ELR (cell line): Measurements from ENCODE around the gene LMX1A.
A peak's percentile ranks its signal among the peaks of the same experiment; 100 is the strongest.

Source experiments
- DNase-seq: peaks from one replicate; pipeline ENCODE4 v3.0.0-alpha.2; 2015; ENCODE audit warnings: low read depth

LMX1A gene

DNA sequence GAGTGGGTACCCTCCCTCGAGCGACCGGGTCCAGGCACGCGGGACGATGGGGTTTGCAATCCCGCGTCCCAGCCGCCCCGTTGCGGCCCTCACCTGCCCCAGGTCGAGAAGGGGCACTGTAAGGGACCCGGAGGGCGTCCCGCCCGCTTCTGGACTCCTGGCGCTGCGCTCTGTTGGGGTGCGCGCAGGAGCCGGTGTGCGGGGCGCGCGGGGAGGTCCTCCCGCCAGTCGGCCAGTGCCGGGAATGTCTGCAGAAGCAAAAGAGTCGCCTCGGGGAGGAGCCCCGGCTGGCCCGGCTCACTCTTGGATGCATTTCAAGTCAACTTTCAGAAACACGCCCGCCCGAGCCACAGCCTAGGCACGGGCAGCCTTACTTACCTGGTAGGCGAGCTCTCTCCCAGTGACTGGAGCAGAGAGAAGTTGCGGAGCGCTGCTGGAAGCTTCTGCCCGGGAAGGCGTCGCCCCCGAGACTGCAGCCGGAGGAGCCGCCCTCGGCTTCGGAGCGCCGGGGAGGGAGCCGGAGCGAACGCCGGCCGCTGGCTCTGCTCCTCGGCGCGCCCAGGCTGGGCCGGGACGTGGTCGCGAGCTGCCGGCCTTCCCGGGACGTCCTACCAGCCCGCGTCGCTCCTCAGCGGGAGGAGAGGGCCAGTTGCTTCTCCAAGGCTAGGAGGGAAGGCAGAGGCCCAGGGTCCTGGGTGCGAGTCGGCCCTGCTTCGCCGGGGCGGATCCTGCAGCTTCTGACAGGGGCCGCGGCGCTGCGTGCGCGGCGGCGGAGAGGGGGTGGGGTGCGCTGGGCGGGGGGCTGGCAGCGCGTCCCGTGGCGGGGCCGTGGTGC lies at the start of gene LMX1A:
LMX1A (minus strand) TSS at position 739 of the 835 bp plus-strand sequence. CDS start 1,156 bp downstream, outside the sequence.
- DNase-seq: no peak

DNA sequence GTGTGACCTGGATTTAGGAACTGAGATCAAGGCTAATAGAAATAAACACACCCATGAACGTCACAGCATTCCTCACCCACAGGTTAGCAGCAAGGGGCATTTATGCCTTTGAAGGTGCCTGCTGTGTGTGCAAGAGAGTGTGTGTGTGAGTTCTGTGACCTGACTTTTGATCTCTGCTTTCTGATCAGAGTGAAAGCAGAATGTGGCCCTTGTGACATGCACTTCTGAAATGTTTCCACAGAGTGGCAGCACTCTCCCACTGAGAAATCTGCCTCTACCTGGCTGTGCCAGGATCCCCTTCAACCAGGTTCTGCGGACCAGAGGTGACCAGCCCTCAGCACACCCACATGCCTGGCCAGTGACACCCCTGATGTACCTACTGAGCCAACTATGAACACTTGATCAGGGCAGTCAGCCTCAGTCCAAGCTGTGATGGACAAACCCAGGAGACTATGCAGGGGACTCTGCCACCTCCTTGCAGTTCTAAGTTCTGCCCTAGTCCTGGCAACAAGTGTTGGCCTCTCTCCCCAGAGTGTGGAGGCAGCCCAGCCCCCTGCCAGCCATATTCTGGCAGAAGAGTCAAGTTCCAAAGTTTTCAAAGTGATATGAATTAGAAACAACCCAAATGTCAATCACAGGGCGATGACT lies 47.4 kb upstream of the LMX1A start:
- DNase-seq: peak; percentile 41

DNA sequence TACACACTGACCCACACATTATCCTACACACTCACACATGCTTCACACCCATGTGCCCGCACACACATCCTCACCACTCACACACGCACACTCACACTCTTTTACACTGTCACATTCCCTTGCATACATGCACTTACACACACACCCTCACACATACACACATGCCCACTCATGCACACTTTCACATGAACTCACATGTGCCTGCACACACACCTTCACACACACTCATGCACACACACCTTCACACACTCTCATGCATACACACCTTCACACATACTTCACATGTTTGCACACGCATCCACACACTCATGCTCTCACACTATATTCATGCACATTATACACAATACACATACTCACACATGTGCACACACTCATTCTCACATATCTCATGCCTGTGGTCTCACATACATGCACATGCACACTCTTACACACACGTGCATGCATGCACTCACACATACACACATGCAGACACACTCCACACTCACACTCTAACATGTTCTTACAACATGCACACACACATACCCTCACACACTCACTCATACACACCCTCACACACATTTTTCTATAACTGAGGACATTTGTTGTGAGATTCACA lies 46.1 kb upstream of the LMX1A start:
- no peak for DNase-seq

DNA sequence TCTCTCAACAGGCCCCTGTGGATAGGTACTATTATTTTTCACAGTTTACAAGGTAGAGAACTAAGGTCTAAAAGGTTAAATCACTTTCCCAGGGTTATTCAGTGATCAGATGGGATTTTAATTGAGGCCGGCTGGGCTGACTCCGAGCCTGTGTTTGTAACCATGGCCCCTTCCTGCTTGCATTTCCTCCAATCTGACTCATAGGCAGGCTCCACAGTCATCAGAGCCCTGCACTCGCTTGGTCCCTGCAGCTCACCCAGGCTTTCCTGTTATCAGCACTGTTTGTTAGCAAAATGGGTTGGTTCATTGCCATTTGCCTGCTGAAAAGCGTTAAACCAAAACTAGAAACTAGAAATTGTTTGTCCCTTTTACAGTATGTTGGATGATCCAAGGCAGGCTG lies 41.4 kb upstream of the LMX1A start:
- DNase-seq: peak; percentile 77

DNA sequence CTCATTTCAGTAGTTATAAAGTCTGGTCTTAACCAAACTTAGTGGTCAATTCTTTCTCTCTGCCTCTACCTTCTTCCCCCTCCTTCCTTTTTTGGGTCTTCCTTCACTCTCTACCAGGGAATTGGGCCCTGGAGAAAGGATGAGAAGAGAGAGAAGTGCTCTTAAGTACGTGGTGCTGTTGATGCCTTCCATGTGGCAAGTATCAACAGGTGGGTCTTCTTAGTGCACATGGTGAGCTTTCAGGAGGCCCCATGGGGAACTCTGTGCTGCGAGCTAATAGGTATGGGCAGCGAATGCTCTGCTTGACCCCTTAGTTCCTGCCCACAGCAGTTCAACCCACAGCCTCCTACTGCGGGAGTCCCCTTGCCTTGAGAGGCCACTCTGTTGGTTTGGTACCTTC lies 39.4 kb upstream of the LMX1A start:
- no peak for DNase-seq

DNA sequence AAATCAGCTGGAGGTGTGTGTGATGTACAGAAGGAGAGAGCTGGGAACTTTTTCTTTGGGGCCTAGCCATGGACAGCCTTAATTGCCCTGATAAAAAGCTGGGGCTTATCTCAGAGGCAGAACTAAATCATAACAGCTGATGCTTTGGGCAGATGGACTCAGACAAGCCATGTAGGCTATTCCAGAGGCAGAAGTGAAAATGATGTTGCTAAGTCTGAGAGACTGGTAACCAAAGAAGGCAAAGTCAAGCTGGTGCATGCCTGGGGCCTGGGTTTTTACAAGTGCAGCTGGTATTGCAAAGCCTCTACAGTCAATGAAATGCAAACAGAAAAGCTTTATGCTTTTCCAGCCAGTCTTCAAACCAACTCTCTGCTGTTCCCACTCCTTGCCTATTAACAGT lies 39.0 kb upstream of the LMX1A start:
- no peak for DNase-seq

DNA sequence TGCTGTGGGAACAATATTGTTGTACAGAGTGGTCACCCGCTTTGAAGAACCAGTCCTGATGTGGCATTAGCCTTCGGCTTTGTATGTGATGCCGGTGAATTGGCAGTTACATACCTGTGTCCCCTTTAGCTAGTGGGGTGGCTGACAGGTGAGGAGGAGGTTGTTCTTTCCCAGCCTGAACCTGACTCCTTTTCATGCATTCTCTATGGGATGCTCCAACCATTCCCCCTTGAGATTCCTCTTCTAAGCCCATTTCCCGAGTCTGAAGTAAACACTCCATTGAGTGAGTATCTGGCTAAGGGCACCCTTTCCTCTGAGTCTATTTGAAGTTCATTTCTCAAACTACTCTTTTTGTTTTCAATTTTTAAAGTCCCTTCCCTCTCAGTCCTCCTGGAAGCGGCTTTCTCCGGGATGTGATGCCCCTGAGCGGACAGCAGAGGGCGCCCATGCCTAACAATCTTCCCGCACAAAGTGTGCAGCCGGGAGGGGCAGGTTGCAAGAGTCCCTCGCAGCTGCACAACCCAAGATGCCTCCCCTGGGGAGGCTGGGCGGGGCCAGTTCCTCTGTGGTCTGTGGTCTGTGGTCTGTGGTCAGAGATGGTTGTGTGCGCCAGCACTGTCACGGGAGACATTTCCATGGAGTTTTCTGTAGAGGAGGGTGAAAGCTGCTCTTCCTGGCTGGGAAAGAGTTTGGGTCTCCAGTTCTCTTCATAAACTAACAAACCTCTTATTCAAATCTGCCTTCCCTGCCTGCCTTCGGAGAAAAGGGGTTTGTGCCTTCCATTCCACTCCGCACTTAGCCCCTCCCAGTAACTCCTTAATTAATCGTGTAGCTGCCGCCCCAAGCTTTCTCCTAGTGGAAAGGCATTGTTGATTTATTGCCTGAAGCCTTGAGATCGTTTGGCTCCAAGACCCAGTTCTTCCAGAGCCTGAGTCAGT lies 36.4 kb upstream of the LMX1A start:
- DNase-seq: peak; percentile 90

DNA sequence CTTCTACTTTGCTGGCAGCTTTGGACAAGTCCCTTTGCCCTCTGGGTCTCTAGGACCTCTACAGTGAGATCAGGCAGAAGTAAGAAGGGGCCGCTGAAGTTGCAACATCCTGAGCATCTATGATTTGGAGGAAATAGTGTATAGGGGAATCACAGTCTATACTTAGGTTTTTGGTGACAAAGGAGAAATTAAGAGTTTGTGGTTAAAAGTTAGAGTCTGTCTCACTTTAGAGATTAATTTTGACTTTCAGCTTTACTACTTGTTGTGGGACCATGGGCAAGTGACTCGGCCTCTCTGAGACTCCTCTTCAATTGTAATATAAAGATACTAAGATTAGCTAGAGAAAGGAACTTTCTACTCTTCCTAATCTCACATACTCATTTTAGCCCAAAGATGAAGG lies 33.1 kb upstream of the LMX1A start:
- DNase-seq: no peak

DNA sequence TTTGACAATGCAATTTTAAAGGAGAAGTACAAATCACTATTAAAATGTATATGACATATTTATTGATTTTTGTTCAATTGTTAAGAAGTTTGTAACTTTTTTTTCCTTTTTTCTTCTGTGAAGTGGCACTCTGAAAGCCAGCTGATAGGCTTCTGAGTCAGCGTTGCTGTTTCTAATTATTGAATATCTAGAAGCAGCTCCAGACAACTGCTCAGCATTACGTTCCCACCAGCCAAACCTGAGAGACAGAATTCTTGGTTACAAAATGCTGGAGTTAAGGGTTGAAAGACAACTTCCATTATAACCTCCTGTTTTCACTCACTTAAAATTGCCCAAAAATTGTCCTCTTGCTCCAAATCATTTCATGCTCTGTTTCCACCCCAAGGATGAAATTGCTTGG lies 31.4 kb upstream of the LMX1A start:
- no peak for DNase-seq

DNA sequence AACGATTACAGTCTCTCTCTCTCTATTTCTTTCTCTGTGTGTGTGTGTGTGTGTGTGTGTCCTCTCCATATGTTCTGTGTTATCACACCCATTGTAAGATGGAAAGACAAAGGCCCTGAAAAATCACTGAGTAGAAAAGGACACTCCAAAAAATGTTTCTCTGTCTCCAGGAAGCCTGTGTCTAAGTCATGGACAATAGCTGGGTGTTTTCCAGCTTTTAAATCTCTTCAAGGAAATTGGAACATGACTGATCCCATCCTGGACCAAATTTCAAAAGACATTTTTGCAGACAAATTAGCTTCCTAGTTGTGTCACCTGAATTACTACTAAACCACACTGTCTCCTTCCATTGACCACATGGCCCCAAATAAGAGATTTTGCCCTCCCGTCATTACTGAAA lies 31.0 kb upstream of the LMX1A start:
- no peak for DNase-seq

DNA sequence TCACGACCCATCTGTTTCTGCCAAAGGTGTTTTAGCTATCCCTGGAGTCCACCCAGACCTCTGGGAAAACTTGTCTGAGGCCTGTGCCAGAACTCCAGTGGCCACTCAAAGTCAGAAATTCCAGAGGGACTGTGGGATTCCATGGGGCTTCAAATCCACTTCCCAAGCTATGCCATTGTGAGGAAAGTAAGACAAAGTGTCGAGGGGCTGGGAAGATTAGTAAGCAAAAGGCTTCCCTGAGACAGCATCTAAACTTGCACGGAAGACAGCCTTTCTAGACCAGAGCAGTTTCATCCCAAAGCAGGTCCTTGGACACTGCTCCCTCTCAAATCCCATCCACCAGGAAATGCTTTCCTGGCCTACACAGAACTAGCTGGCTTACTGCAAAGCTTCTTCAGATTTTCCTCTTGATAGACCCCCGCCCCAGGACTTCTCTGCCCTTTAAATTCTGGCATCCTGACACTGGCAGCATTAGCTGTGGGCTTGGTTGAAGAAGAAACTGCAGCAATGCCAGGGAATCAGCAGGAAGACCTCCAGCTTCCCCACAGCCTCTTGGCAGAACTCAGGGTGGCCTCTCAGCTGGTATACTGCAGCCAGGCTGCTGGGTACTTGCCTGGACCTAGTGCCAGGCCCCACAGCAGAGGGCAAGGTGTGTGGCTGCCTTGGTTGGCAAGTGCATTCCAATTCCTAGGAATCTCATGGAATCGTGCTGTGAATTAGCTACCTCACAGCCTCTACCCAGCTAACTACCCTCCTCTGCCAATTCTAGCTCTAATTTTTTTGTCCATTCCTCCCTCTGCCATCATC lies 27.3 kb upstream of the LMX1A start:
- no peak for DNase-seq

DNA sequence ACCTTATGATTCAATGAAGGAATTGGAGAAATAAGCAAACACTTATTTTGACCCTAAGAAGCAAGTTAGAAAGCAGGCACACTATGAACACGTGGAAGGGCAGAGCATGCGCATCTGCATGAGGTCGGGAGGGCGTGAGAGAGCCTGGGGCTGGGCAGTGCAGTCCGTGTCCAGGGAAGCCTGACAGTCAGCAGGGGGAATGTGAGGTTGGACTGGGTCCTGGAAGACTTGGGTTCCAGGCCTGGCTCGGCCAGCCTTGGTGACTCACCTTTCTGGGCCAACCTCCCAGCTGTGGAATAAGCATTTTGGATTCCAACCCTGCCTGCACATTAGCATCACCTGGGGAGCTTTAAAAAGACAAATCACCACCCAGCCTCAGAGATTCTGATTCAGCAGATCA lies 26.6 kb upstream of the LMX1A start:
- DNase-seq: peak; percentile 19

DNA sequence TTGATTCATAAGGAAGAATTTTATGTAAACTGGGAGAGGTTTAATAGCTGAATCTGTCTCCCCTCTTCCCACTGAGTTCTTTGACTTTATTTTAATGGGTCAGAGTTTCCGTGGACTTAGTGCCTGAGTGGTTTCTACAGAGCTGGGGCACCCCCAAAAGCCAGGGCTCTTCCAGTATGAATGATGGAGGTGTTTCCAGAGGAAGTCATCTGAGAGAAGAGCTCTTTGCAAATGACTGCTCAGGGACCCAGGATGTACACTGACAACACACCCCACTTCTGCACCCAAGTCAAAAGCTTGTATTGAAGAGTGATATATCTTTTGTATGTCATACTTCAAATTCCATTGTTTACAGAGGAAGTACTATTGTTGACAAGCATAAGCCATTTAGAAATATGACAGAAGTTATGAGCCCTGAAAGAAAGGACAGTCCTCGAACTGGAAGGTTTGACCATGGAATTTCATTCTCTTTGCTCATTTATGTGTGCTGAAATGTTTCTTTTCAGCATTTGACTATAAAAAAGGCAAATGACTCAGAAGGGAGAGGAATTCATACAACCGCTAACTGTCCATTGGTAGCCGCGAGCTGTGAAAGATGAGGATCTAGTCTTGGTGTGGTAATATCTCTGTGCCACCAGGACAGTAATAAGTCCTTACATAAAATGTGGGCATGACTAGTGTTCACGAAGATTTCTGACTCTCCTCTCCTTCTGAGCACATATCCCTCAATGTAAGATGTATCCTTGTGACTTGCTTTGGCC lies 25.4 kb upstream of the LMX1A start:
- no peak for DNase-seq

DNA sequence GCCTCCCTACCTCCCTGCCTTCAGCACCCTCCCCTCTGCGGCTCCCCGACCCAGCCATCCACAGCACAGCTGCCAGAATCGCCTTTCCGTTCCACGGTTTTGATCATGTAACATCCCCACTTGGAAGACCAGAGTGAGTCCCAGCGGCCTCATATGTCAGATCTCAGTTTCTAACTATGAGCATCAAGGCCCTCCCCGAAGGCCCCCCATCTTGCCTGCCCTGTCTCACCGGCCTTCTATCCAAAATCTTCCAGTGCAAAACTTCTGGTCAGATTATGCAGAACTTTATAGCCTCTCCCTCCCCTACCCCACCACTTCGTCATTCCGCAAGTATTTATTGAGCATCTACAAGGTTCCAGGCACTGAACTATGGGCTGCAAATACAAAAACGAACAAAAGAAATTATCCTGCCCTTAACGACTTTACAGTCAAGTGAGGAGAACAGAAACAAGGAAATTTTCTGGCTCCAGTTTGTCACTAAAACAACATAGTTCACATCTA lies 20.3 kb upstream of the LMX1A start:
- no peak for DNase-seq

DNA sequence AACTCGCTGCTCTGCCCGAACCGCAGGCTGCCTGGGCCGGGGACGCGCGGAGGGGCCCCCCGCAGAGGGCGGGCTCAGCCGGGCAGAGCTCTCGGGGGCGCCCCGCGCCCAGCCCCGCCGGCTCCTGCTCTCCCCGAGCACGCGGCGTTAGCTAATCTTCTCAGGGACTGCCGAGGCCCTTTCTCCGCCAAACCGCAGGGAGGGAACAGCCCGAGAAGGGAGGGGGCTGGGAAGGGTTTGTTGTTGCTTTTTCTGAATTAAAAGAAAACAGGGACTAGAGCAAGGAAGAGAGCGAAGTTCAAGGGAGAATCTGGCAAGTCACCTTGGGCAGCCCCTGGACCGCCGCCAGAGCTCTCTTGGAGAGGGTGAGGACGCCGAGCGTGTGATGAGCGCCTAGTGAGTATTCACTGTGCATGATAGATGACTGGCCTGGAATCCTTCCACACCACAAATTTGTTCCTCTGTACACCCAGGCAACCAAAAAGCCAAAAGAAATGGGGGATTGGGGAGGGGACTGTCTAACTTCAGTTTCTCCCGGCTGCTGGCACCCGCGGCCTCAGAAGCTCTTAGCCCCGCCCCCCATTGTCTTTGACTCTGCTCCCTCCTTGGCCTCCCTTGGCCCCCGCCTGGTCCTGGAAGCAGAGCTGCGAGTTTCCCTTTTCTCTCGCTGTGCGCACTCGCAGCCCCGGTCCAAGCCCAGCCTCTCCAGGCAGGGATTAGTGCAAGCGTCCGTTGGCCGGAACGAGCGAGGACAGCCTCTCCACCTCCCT lies 19.7 kb upstream of the LMX1A start:
- DNase-seq: peak; percentile 64

DNA sequence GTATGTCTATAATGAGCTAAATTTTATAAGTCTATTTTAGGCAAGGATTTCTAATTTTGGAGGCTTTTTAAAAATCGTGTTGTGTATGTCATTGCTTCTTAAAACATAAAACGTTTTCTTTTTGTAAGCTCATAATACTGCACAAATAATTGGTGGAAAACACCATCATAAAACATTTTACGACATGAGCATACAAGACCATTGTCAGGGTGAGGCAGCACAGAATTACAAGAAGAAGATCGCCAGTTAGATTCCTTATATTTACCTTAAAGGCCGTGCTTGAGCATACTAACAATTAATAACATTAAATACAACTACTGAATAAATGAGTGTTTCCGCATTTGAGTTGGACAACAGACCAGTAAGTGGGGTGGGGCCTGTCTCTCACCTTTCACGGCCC lies 19.1 kb upstream of the LMX1A start:
- no peak for DNase-seq

DNA sequence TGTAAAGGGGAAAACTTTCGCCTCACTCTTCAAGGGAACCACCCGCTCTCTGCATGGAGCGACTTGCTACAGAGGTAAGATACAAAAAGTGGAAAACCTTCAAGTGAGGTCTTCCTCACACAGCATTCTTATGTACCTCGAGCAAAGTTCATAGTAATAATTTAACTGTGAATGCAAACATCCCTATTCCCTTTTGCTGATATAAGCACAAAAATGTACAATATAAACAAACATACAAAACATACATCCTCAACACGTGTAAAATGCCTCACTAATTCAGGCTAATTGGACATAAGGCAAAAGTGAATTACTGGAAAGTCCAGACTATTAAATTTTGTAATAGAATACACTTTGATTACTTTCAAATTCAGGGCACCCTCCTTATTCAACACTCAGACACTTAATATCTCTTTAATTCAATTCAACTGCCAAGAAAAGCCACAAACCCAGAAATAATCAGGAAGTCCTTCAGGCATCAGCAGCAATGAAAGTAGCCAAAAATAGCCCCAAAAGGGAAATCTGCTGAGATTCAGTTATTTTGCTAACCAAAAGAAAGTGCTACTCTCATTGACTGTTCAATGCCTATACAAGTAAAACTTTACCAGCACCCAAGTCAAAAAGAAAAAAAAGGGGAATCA lies 15.2 kb upstream of the LMX1A start:
- DNase-seq: no peak

DNA sequence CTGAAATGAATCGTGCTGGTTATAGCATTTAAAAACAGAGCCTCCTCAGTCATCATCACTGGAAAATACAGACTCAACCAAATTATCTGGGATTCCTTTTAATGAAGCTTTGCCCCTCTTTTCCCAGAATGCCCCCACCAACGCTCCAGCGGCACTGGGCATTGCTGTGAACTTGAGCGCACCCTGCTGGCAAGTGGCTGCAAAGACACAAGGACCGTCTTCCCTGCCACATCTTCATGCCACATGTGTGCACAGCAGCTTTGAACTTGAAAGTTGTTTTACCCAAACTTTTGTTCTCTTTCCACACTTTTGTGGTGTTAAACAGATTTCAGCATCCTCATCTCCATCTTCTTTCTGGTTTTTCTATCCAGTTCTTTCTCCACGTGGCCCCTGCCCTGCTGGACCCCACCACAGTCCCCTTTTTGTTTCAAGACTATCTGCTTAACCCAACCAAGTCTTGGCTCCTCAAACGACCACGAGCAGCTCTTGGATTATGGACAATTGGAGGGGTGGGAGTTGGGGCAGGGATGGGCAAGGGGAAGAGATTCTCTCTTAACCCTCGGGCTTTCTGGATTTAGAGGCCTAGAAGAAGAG lies 12.8 kb upstream of the LMX1A start:
- peak; percentile 51 for DNase-seq
